ENCODE data around the gene KRTAP10-6.
"Not testable (repeated sequence)": the region's sequence is repeated elsewhere in the genome, so short reads cannot be mapped to it uniquely, and the experiment has no call there.

The KRTAP10-6 gene

DNA sequence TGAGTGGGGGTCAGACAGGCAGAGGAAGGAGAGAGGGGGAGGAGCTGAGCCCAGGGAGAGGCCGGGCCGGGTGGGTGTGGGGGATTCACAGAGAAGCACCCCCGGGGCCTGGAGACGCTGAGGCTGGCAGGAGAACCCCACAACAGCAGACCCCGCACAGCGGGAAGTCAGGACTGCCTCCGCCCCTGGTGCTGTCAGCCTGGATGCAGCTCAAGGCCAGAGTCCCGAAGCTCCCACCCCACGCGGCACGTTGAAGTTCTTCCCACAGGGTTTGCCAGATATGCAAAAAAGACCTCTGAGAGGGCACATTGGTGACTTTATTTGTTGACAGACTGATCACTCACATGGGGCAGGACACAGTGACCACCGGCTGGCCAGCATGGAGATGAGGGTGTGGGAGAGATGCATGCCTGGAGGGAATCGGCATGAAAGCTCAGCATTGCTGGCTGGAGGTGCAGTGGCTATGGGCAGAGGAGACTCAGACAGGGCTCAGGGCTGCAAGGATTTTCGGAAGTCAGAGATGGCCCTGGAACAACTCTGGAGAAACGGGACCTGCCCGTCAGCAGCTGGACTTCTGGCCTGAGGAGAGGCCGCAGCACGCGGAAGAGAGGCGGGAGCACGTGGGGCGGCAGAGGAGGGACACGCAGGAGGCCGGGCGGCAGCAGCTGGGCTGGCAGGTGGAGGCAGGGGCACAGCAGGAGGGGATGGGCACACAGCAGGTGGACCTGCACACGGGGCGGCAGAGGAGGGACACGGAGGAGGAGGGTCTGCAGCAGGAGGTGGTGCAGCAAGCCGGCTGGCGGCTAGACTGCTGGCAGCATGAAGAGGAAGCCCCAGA lies 34.6 kb downstream of the KRTAP10-6 start:
- DNase-seq (ENCODE audit: low spot score), result no peak

DNA sequence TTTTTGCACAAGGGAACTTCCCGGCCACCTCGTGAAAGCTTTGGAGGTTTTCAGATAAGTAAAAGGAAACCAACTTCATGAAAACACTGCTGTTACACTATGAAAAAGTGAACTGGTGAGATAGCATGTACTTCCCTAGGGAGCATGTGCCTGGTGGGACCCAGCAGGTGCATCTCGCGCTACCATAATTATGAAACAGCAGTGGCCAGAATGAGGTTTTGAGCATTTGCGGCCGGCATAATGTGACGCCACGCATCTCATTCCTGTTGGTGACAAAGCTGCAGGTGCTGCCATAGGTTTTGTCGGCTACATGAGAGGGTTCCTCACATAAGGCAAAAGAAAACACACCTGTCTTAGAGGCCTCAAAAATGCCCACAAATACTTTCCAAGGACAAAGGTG lies 35.4 kb downstream of the KRTAP10-6 start:
- no peak for DNase-seq (ENCODE audit: low spot score)

DNA sequence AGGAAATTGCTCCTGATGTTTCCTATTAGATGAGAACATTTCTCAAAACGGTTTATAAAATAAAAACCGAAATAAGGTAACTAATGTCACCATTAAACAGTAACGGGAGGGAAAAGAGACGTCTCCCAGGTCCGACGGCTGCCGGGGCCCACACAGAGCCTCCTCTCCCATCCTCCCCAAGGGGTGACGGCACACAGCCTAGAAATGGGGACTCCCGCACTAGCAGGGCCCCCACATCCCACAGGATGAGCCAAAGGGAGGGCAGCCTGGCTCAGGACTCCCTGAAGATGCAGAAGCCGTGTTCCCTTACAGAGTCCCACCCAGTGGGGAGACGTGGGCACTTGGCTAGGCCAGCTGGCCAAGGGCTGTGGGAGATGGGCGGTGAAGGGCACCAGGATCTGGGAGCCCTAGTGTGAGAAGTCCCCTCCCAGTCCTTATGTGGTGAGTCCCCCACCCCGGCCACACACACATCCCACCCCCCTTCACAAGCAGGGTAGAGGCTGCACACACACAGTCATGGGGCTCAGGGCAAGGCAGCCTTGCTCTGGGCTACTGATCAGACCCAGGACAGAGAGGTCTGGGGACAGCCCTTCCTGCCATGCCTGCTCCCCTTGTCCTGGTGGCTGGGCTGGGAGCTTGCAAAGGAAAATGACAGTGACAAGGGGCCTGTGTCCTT lies 37.0 kb downstream of the KRTAP10-6 start:
- no peak for DNase-seq (ENCODE audit: low spot score)

DNA sequence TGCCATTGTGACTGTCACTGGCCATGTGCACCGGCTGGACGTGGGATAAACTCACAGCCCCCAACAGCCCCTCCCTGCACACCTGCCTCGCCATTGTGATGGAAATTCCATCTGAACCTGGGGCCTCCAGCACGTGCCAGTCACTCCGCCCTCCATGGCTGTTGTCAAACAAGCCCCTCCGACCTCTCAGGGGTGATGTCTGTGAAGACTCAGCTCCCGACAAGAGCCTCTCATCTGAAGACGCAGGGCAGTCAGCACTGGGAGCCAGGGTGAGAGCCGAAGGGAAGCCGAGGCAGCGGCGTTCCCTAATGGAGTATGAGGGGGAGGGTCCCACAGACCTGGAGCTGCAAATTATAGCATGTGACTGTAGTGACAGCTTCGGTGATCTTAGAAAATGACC lies 39.6 kb downstream of the KRTAP10-6 start:
- DNase-seq (ENCODE audit: low spot score), result no peak

DNA sequence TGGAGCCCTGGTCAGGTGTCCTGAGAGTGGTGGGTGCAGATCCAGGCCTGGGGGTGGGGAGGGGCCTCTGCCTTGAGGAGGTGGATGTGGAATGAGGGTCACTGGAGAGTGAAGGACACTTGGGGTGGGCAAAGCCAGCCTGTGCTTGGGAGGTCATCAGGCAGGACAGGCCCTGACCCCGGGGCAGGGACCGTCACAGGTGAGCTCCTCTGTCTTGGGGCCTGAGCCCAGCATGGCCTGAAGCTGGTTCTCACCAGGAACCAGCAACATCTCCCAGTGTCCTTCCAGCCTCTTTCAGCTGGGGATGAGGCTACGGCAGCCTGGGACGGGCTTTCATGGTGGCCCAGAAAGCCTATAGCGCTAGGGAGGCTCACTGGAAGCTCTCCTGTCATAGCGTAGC lies 40.2 kb downstream of the KRTAP10-6 start:
- no peak for DNase-seq (ENCODE audit: low spot score)

DNA sequence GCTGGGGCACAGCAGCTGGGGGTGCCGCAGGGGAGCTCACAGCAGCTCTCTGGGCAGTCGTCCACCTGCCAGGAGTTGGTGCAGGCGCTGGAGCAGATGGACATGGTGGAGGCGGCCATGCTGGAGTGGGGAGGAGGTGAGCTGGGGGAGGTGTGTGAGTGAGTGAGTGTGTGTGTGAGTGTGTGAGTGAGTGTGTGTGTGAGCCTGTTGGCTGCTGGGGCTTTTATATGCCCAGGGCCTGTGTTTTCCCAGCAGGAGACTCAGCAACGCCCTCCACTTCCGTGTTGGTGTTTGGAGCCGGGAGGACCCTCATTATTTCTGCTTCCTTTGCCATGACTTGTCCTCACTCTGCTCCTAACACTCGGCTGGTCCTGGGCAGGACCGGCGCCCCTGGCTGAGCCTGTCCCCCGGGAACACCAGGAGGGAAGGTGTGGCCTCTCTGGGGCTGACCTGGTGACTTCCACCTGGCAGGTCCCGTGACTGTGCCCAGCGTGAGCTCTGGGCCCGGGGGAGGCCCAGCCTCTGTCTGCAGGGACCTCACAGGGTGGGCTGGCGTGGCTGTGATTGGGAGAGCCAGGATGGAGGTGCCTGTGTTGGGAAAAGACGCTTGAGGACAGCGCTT lies 40.9 kb downstream of the KRTAP10-6 start, which contains the start of gene KRTAP10-2:
Gene KRTAP10-2 (minus strand): TSS at position 166 of the 622 bp plus-strand sequence. CDS start 47 bp downstream, at position 119.
- no peak for DNase-seq (ENCODE audit: low spot score)

DNA sequence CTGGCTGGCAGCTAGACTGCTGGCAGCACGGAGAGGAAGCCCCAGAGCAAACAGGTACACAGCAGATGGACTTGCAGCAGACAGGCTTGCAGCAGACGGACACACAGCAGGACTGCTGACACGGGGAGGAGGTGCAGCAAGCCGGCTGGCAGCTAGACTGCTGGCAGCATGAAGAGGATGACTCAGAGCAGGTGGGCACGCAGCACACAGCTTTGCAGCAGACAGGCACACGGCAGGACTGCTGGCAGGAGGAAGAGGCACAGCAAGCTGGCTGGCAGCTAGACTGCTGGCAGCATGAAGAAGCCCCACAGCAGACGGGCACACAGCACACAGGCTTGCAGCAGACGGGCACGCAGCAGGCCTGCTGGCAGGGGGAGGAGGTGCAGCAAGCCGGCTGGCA lies 41.5 kb downstream of the KRTAP10-6 start:
- DNase-seq (ENCODE audit: low spot score), result no peak

DNA sequence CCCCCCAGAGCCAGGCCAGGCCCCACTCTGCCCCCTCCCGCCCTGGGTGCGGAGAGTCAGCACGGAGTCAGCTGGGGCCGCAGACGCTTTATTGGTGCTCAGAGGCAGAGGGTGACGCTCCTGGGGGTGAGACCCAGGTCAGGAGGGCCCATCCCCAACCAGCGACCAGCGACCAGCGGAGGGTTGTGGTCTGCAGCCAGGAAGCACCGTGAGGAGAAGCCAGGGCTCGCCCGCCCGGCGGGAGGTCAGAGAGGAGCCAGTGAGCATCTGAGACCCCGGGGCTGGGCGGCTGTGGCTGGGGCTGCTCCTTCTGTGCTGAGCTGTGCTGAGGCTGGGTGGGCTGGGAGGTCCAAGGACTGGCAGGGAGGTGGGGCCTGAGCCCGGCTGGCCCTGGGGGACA lies 42.0 kb downstream of the KRTAP10-6 start:
- not testable (repeated sequence) for DNase-seq (ENCODE audit: low spot score)

DNA sequence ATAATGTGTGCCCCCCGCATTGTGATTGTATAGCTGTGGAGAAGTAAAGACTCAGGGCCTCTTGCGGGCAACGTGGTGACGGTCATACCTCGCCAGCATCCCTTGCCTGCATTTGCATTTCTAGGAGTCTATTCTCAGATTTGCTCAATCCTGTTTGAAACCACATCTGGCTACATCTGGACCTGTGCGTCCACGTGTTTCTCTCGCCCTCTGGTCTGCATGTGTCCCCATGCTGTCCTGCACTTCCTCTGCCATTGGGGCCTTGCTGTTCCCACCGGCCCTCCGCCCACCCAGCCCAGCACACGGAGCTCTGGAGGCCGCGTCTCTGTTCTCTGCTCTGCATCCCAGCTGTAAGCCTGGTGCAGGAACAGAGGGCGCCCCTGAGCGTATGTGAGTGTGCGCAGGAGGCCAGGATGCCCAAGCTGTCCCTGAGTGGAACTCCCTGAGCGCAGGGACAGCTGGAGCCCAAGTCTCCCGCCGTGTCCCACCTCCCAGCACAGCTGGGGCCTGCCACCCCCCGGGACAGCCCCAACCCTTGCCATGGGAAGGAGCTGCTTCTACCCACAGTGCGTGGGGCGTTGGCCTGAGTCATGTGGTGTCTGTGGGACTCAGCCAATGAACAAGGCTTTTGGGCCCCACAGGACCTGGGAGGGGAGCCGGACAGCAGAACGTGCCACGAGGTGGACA lies 42.6 kb downstream of the KRTAP10-6 start:
- no peak for DNase-seq (ENCODE audit: low spot score)

DNA sequence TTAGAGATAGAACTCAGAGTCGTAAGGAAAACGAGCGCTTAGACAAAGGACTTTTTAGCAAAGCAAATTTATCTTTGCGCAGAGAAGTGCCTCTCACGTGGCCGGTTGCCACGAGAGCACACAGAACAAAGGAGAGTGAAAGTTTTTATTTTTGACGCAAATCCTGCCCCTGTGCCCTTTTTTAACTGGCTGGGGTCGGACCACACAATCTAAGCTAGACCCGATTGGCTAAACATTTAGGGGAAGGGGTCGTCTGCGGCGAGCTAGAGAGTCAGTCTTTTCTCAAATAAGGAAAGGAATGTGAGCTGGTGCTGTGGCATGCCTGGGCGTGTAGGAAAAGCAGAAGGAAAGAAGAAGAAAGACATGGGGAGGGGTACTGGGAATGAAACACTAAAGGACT lies 43.4 kb downstream of the KRTAP10-6 start:
- DNase-seq (ENCODE audit: low spot score), result no peak

DNA sequence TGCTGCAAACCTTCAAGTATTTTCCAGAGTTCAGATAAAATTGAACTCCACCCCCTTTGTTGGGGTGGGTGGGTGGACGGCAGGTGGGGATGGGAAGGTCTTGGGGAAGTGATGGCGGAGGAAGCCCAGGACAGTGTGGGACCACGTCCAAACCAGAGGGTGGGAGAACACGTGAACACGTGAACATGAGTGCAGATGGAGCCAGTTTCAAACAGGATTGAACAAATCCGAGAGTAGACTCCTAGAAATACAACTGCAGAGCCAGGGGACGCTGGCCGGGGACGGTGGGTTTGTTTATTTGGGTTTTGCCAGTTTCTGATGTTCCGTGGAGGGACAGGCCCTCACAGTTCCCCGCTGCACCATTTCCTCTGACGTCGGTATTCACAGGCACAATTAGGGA lies 43.9 kb downstream of the KRTAP10-6 start:
- DNase-seq (ENCODE audit: low spot score), result no peak

DNA sequence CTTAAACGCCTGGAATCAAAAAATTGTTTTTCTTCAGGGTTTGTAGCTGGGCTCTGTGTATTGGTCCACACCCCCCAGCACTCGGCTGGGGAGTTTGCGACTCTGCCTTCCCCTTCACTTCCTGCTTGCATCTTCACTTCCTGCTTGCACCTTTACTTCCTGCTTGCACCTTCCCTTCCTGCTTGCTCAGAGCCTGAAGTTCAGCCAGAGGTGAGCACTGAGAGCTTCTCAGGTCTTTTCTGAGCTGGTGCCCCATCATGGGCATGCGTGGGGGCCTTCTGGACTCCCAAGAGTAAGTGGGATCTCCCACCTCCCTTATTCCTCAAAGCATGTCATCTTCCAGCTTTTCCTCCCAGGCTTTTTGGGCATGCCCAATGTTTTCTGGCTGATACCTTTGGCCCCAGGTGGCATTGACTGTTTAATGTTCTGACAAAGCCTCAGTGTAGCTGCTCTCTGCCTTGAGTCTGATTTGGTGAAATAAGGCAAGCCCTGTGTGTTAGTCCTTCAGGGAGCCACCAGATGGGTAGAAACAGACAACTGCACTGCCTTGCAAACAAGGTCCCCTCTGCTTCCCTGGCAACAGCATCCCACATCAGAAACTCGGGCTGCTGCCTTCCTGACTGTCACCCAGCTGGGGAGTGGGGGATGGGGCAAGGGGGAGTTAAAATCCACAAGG lies 44.5 kb downstream of the KRTAP10-6 start:
- DNase-seq (ENCODE audit: low spot score), result no peak

DNA sequence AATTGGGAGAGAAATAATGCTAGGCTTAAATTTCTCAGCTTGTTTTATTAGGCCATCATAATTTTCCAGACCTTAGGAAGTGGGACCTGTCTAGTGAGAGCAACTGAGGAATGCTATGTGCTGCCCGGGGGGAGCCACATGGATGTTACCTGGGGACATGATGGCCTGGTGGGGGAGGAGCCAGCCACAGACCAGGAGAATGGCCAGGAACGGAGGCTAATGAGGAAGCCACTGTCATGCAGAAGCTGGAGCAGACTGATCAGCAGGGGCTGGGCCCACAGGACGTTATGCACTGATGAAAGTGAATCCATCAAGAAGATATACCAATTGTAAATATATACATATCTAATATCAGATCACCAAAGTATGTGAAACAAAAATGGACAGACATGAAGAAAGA lies 47.7 kb downstream of the KRTAP10-6 start:
- no peak for DNase-seq (ENCODE audit: low spot score)

DNA sequence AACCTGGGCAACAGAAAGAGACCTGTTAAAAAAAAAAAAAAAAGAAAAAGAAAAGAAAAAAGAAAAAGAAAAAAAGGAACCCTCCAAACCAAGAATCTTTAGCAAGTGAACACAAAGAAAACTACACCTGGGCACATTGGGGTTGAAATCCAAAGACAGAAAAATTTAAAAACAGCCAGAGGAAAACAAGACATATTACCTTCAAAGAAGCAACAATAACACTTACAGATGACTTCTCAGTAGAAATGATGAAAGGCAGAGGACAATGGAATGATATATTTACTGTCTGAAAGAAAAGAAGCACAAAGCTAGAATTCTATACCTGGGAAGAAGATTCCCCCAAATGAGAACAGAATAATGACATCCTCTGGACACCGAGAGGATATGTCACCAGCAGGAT lies 49.6 kb downstream of the KRTAP10-6 start:
- no peak for DNase-seq (ENCODE audit: low spot score)
